Stimulated activated naive CD8-positive, alpha-beta T cell treated with anti-CD3 and anti-CD28 coated beads, Interleukin-15, amount 100 ng/mL, for 72 hours (primary cell): Measurements from ENCODE around the gene MVP.
"Not testable (repeated sequence)": the region's sequence is repeated elsewhere in the genome, so short reads cannot be mapped to it uniquely, and the experiment has no call there.

ENCODE experiments used
- ATAC-seq: fragments of 150-1000 bp; cut with Tn5 transposase; 2 replicates; pipeline ENCODE4 v1.10.0; 2021; ENCODE audit warnings: mild to moderate bottlenecking, moderate library complexity
- DNase-seq, 2 donors: peaks; one replicate each; pipeline ENCODE4 v3.0.0; 2021 to 2022
- H3K27ac Mint-ChIP-seq, 2 donors: one replicate each; pipeline ENCODE4 v1.8.0; 2022; ENCODE audit warnings: mild to moderate bottlenecking in 2 of 2, mixed read lengths in 2 of 2, moderate library complexity in 2 of 2
- H3K27me3 Mint-ChIP-seq: one replicate; pipeline ENCODE4 v1.8.0; 2022; ENCODE audit warnings: mixed read lengths
- H3K4me1 Mint-ChIP-seq: one replicate; pipeline ENCODE4 v1.8.0; 2022; ENCODE audit warnings: mild to moderate bottlenecking, mixed read lengths
- H3K4me3 Mint-ChIP-seq, 2 donors: one replicate each; pipeline ENCODE4 v1.8.0; 2022; ENCODE audit warnings: mild to moderate bottlenecking in 2 of 2, mixed read lengths in 2 of 2, moderate library complexity in 1 of 2
- H3K9me3 Mint-ChIP-seq, 2 donors: one replicate each; pipeline ENCODE4 v1.8.0; 2022; ENCODE audit warnings: mixed read lengths in 2 of 2

MVP gene

DNA sequence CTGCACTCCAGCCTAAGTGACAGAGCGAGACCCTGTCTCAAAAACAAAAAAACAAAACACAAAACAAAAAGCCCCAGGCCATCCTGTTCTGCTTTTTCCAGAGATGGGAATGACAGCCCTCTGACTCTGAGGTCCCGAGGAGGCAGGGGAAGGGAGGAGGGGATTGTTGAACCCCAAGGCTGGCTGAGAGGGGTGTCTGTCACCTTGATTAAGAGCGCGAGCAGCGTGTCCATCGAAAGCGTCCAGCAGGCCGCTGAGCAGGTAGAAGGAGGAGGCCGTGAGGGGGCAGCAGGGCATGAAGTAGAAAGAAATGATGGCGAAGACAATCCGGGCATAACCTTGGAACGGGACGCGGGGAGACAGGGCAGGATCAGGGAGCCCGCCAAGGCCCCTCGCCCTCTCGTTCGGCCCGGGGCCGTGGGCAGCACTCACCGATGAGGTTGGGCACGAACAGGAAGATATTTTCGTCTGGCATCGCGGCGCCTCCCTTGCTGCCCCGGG lies 42.2 kb downstream of the MVP start:
- no peaks in the 10 kb centered on the region for H3K27me3 Mint-ChIP-seq
- H3K4me3 Mint-ChIP-seq, result peak overlapping the region; percentile 93 to 96
- H3K4me1 Mint-ChIP-seq, result peaks cover 54% of the 10 kb centered on the region
- ATAC-seq (no peak), DNase-seq (peak in 1 of 2 donors; percentile 15)
- no peaks in the 10 kb centered on the region for H3K9me3 Mint-ChIP-seq
- H3K27ac Mint-ChIP-seq, result peak overlapping the region; percentile 98 to 99

DNA sequence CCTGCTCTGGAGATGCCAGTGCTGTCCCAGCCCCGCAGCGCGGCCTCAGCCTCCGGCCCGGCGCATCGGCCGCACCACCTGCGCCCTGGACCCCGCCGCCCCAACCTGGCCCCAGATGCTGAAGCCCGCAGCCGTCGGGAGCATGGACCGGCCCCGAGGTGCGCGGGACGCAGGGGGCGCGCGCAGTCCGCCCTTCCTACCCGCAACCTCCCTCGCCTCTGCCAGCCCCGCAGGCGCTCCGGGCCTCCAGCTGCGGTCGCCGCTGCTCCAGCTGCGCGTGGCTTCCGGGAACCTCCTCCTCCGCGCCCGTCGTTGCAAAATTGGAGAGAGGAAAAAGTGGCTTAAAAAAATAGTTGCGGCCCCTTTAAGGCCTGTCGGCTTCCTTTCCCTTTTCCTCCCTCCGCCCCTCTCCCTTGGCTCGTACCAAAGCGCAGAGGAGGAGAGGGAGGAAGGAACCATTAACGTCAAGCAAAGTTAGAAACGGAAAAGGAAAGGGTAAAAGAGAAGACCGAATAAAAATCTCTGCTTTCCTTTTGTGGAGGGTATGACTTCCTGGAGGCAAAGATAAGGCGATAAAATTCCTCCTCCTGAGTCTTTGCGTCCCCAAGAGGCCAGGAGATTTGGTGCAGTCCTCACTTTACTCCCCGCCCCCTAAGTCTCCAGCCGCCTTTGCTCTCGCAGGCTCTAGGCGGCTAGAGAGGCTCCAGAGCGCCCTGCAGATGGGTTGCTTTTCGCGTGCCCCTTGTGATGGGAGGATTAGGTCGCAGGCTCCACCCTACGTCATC lies 42.8 kb downstream of the MVP start, which contains the start of gene CDIPT:
CDIPT (minus strand) TSS at position 343 of the 785 bp plus-strand sequence. CDS start 369 bp downstream, outside the sequence.
- H3K4me1 Mint-ChIP-seq, result peaks cover 53% of the 10 kb centered on the region
- H3K27ac Mint-ChIP-seq, result peak within 1 kb of the TSS; percentile 99
- H3K9me3 Mint-ChIP-seq, result no peaks in the 10 kb centered on the region
- H3K27me3 Mint-ChIP-seq, result no peaks in the 10 kb centered on the region
- peak within 1 kb of the TSS; percentile 93 to 96 for H3K4me3 Mint-ChIP-seq
- DNase-seq, result peak; percentile 92 to 95
- ATAC-seq, result peak; percentile 99

GRCh38 chr16:29863669-29863984 lies 43.4 kb downstream of the MVP start:
- Mint-ChIP-seq H3K4me1 (peaks cover 48% of the 10 kb centered on the region), H3K9me3 (no peaks in the 10 kb centered on the region), H3K27ac (peak overlapping the region; percentile 33 to 99), H3K27me3 (no peaks in the 10 kb centered on the region), H3K4me3 (peak overlapping the region; percentile 93 to 96)
- DNase-seq (no peak), ATAC-seq (no peak)

DNA sequence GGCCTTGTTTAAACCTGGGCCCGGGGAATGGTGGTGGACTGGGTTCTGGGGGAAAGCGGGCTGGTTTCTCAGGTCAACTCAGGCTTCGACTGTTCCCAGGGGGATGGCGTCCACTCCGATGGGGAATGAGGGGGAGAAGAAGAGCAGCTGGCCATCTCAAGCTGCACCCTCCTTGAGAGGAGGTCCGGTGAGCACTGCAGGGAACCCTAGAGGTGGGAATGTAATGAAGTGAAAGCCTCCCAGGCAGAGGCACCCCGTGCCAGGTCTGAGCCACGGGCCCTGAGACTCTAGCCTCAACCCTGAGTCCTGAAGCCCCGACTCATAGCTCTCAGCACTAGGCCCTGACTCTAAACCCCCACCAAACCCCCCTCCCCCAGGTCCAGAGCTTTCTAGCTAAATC lies 43.9 kb downstream of the MVP start:
- Mint-ChIP-seq H3K4me1 (peaks cover 42% of the 10 kb centered on the region), H3K4me3 (no peak overlapping the region), H3K27me3 (no peaks in the 10 kb centered on the region), H3K27ac (no peak overlapping the region), H3K9me3 (no peaks in the 10 kb centered on the region)
- ATAC-seq (no peak), DNase-seq (no peak)

DNA sequence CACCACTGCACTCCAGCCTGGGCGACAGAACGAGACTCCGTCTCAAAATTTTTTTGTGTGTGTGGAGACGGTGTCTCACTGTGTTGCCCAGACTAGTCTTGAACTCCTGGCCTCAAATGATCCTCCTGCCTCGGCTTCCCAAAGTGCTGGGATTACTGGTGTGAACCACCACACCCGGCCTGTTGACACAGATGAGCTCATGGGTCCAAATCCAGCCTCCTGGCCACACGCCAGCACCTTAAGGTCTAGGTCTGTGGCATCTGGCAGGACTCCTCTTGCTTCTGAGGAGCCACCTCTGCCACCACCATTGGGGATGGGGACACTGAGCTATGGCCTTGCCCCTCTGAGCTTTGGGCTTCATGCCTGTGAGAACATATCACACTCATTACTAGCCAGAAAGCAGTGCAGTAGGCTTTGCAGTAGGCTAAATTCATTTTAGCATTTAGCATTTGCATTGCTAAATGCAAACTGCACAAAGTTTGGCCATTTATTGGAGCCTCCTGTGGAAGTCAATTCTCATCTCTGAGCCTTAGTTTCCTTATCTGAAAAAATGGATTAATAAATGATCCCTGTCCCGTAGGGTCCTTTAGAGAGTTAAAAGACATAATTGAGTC lies 48.2 kb downstream of the MVP start:
- no peaks in the 10 kb centered on the region for H3K9me3 Mint-ChIP-seq
- H3K27ac Mint-ChIP-seq, result no peak overlapping the region
- DNase-seq (no peak), ATAC-seq (no peak)
- H3K27me3 Mint-ChIP-seq, result no peaks in the 10 kb centered on the region
- H3K4me1 Mint-ChIP-seq, result peaks cover 7% of the 10 kb centered on the region
- no peak overlapping the region for H3K4me3 Mint-ChIP-seq

DNA sequence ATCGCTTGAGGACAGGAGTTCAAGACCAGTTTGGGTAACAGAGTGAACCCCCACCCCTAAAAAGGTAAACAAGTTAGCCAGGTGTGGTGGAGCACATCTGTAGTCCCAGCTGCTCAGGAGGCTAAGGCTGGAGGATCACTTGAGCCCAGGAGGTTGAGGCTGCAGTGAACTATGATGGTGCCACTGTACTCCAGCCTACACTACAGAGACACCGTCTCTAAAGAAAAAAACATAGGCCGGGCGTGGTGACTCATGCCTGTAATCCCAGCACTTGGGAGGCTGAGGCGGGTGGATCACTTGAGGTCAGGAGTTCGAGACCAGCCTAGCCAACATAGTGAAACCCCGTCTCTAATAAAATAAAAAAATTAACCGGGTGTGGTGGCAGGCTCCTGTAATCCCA lies 48.8 kb downstream of the MVP start:
- not testable (repeated sequence) for H3K4me1 Mint-ChIP-seq, DNase-seq, H3K9me3 Mint-ChIP-seq, H3K27ac Mint-ChIP-seq, H3K27me3 Mint-ChIP-seq, ATAC-seq, H3K4me3 Mint-ChIP-seq

DNA sequence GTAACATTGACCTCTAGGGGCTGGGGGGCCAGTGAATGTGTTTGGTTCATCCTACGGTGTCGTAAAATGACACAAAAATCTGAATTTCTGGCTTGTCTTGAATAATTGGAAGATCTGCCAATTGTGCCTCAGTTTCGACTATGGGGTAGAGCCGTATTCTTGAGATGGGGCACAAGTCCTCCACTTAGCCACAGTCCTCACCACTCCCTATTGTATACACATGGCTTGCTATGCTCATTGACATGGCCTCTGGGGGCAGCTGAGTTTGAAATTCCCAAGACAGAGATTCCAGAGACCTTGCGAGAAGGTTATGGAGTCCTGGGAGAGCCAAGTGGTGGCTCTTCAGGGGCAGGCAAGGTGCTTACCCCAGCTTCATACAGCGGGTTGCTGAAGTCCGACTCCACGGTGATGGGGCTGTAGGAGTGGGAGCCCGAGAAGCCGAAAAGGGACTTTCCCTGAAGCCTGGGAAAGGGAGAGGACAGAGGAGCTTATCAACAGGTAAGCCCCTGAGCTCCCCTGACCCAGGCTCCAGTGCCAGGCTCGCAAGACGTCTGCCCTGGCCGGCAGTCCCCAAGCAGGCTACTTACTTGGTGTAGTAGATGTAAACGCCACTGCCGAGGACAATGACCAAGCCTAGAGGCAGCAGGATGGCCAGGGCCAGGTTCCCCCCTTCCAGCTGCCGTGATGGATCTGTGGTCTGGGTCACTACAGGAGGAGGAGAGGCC lies 51.7 kb downstream of the MVP start:
- H3K4me1 Mint-ChIP-seq, result peaks cover 10% of the 10 kb centered on the region
- DNase-seq (no peak), ATAC-seq (no peak)
- H3K27me3 Mint-ChIP-seq, result peaks cover 20% of the 10 kb centered on the region
- no peak overlapping the region for H3K27ac Mint-ChIP-seq
- no peaks in the 10 kb centered on the region for H3K9me3 Mint-ChIP-seq
- H3K4me3 Mint-ChIP-seq, result no peak overlapping the region

DNA sequence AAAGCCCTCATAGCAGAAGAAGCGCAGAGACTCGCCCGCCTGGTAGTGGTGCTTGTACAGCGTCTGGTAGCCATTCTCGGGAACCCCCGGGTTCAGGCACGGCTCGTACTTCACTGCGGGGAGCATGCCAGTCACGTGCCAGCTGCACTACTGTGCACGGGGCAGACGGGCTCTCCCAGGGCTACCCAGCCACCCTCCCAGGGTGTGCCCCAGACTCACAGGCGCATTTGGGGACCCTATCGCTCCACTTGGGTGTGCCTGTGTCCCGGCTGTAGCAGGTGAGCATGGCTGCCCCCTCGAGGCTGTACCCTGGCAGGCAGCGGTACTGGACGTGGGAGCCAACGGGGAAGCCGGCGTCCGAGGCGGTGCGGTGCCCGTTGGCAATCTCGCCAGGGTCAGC lies 53.1 kb downstream of the MVP start:
- ATAC-seq (no peak), DNase-seq (no peak)
- Mint-ChIP-seq H3K4me3 (no peak overlapping the region), H3K9me3 (no peaks in the 10 kb centered on the region), H3K27me3 (peaks cover 34% of the 10 kb centered on the region), H3K27ac (no peak overlapping the region), H3K4me1 (peaks cover 20% of the 10 kb centered on the region)

- no peak overlapping the region for H3K27ac Mint-ChIP-seq
- H3K27me3 Mint-ChIP-seq, result peaks cover 48% of the 10 kb centered on the region
- DNase-seq (no peak), ATAC-seq (no peak)
- peaks cover 20% of the 10 kb centered on the region for H3K4me1 Mint-ChIP-seq
- no peaks in the 10 kb centered on the region for H3K9me3 Mint-ChIP-seq
- H3K4me3 Mint-ChIP-seq, result no peak overlapping the region
Observed at GRCh38 chr16:29875206-29875605, 54.9 kb downstream of the MVP start.

DNA sequence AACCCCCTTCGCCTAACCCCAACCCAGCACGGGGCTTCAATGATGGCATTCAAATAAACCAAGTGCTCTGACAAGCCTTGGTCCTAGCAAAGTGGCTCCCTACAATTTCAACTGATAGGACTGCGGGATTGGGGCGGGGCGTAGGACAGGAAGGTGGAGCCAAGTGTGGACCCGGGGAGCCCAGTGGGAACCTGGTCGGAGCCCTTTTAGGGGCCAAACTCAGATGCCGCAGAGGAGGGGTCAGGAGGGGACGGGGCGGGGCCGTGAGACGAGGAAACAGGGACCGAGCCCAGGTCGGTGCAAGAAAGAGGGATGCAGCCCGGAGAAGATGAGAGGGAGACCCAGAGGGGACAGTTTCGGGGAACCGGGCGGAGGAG lies 55.9 kb downstream of the MVP start:
- H3K27me3 Mint-ChIP-seq, result peaks cover 48% of the 10 kb centered on the region
- no peaks in the 10 kb centered on the region for H3K9me3 Mint-ChIP-seq
- H3K4me3 Mint-ChIP-seq, result peak overlapping the region; percentile 66 to 67
- ATAC-seq (no peak), DNase-seq (no peak)
- peaks cover 20% of the 10 kb centered on the region for H3K4me1 Mint-ChIP-seq
- H3K27ac Mint-ChIP-seq, result no peak overlapping the region

- Mint-ChIP-seq H3K27me3 (peaks cover 48% of the 10 kb centered on the region), H3K27ac (no peak overlapping the region), H3K9me3 (no peaks in the 10 kb centered on the region), H3K4me3 (peak overlapping the region; percentile 66 to 67), H3K4me1 (peaks cover 20% of the 10 kb centered on the region)
- peak in 1 of 2 donors; percentile 21 for DNase-seq
- peak; percentile 54 for ATAC-seq
Observed at GRCh38 chr16:29876594-29877249, 56.5 kb downstream of the MVP start.

DNA sequence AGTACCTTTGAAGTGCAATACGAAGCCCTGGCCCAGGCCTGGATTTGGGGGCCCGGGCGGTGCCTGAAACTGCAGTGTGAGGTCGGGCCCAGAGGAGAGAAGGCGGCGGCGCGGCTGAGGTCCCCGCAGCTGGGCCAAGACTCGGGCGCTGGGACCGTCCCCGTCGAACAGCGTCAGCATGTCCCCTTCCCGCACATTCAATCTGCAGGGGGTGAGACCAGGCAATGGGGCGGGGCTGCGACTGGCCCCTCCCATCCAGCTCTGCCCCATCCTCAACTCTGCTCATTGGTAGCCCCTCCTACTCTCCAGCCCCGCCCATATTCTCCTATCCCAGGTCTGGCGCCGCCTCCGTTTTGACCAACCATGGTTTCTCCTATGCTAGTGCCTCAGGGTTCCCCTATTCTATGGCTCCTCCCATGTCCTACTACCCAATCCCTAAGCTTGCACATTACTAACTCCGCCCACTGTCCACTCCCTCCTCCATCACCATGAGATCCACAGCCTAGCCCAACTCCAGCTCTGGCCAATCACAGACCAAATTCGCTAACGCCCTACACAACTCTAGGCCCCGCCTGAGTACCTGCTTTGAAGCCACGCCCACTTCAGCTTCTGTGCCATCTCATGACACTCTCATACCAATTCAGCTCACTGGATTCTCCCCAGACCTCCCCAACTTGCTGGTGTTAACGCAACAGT lies 57.2 kb downstream of the MVP start:
- peak overlapping the region; percentile 66 to 67 for H3K4me3 Mint-ChIP-seq
- H3K4me1 Mint-ChIP-seq, result peaks cover 20% of the 10 kb centered on the region
- DNase-seq (peak; percentile 56 to 69), ATAC-seq (peak; percentile 83)
- no peaks in the 10 kb centered on the region for H3K9me3 Mint-ChIP-seq
- H3K27ac Mint-ChIP-seq, result peak overlapping the region in 1 of 2 donors; percentile 42
- peaks cover 48% of the 10 kb centered on the region for H3K27me3 Mint-ChIP-seq

GRCh38 chr16:29878172-29878571 lies 57.9 kb downstream of the MVP start:
- Mint-ChIP-seq H3K27me3 (peaks cover 48% of the 10 kb centered on the region), H3K4me1 (peaks cover 20% of the 10 kb centered on the region), H3K9me3 (no peaks in the 10 kb centered on the region), H3K27ac (no peak overlapping the region), H3K4me3 (no peak overlapping the region)
- no peak for DNase-seq
- no peak for ATAC-seq

GRCh38 chr16:29881050-29881449 lies 60.8 kb downstream of the MVP start:
- peaks cover 37% of the 10 kb centered on the region for H3K27me3 Mint-ChIP-seq
- ATAC-seq (no peak), DNase-seq (no peak)
- H3K9me3 Mint-ChIP-seq, result no peaks in the 10 kb centered on the region
- peaks cover 19% of the 10 kb centered on the region for H3K4me1 Mint-ChIP-seq
- H3K4me3 Mint-ChIP-seq, result no peak overlapping the region
- no peak overlapping the region for H3K27ac Mint-ChIP-seq

DNA sequence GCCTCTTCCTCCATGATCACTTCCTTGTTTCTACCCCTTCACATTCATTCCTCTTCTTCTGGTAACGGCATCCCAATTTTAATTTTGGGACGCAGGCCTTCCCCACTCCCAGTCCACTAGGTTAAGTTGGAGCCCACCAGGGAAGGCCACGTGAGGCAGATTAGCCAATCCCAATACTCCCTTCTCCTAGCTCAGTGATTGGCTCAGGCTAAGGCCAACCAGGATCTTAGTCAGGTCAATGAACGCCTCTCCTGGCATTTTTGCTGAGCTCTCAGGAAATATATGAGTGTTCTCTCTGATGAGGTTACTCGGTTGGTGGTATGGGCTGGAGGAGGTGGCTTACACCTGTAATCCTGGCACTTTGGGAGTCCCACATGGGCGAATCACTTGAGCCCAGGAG lies 63.7 kb downstream of the MVP start:
- no peak overlapping the region for H3K4me3 Mint-ChIP-seq
- H3K27me3 Mint-ChIP-seq, result peaks cover 9% of the 10 kb centered on the region
- peak overlapping the region in 1 of 2 donors; percentile 12 for H3K27ac Mint-ChIP-seq
- no peak for ATAC-seq
- H3K4me1 Mint-ChIP-seq, result no peaks in the 10 kb centered on the region
- DNase-seq, result no peak
- no peaks in the 10 kb centered on the region for H3K9me3 Mint-ChIP-seq
